CD4-positive, CD25-positive, alpha-beta regulatory T cell (primary cell): ENCODE results near the gene AGAP5. TPM values are rescaled to one million over a fixed set of nuclear protein-coding genes. Genes with fewer than 3 reads are reported as not detected.

Experiments
- ATAC-seq, 2 donors: fragments of 150-1000 bp; cut with Tn5 transposase; one replicate each; pipeline ENCODE4 v1.10.0; 2021; ENCODE audit warnings: low read depth in 2 of 2, moderate number of reproducible peaks in 2 of 2, moderate library complexity in 1 of 2
- DNase-seq, 3 donors: peaks; one replicate each; pipeline versions ENCODE4 v3.0.0 to v3.0.0-alpha.2; 2012 to 2022; ENCODE audit warnings: mixed read lengths in 1 of 3
- H3K27ac ChIP-seq: one replicate; pipeline ENCODE4 v1.7.0; 2013; ENCODE audit warnings: mild to moderate bottlenecking, low read length; ENCODE audit not compliant: insufficient read depth, poor library complexity, severe bottlenecking
- H3K27me3 ChIP-seq: one replicate; pipeline ENCODE4 v1.7.0; 2013; ENCODE audit warnings: low read length; ENCODE audit not compliant: control insufficient read depth, insufficient read depth
- H3K36me3 ChIP-seq: one replicate; pipeline ENCODE4 v1.7.0; 2013; ENCODE audit warnings: mild to moderate bottlenecking, low read length, moderate library complexity; ENCODE audit not compliant: control insufficient read depth, insufficient read depth
- H3K4me1 ChIP-seq: 2 replicates; pipeline ENCODE4 v1.7.0; 2013; ENCODE audit warnings: mild to moderate bottlenecking, low read length; ENCODE audit not compliant: insufficient read depth, control insufficient read depth, poor library complexity, severe bottlenecking
- H3K4me3 ChIP-seq: one replicate; pipeline ENCODE4 v1.7.0; 2013; ENCODE audit warnings: low read depth, mild to moderate bottlenecking, low read length, moderate library complexity
- H3K9me3 ChIP-seq, 2 experiments: 1 replicate in 1 of 2; 2 replicates in 1 of 2; pipeline ENCODE4 v1.7.0; 2013; ENCODE audit warnings: low read length in 2 of 2, mild to moderate bottlenecking in 1 of 2, moderate library complexity in 1 of 2; ENCODE audit not compliant: control insufficient read depth in 2 of 2
- H3K27ac Mint-ChIP-seq, 3 donors: one replicate each; pipeline ENCODE4 v1.8.0; 2020 to 2022; ENCODE audit warnings: mild to moderate bottlenecking in 3 of 3, mixed read lengths in 3 of 3, moderate library complexity in 2 of 3
- H3K27me3 Mint-ChIP-seq: one replicate; pipeline ENCODE4 v1.8.0; 2022; ENCODE audit warnings: mild to moderate bottlenecking, mixed read lengths
- H3K36me3 Mint-ChIP-seq: one replicate; pipeline ENCODE4 v1.8.0; 2020; ENCODE audit warnings: mixed read lengths
- H3K4me1 Mint-ChIP-seq, 4 donors: one replicate each; pipeline ENCODE4 v1.8.0; 2020 to 2022; ENCODE audit warnings: mixed read lengths in 4 of 4, mild to moderate bottlenecking in 1 of 4
- H3K4me3 Mint-ChIP-seq, 4 donors: one replicate each; pipeline ENCODE4 v1.8.0; 2020 to 2022; ENCODE audit warnings: mild to moderate bottlenecking in 4 of 4, mixed read lengths in 4 of 4, moderate library complexity in 3 of 4
- H3K9me3 Mint-ChIP-seq, 7 donors: one replicate each; pipeline ENCODE4 v1.8.0; 2020 to 2022; ENCODE audit warnings: mixed read lengths in 7 of 7, mild to moderate bottlenecking in 3 of 7, moderate library complexity in 2 of 7
- polyA plus RNA-seq, 4 donors: library from polyadenylated mRNA; unstranded; fragments of 300-500 nt; fragmentation: Illumina TruSeq; gene quantifications; one replicate each; pipeline ENCODE4 v1.2.3, GENCODE V29; 2021
- total RNA-seq: library from RNA; stranded (reverse); gene quantifications from one replicate; pipeline ENCODE4 v1.2.3, GENCODE V29; 2022

Gene AGAP5
- total and polyA plus RNA-seq, 5 donors from 2014 or later, result 0.07 to 9.8 (median 0.18) TPM; not detected in 2

- Mint-ChIP-seq H3K36me3 (no peaks in the 10 kb centered on the region), H3K27me3 (peaks cover 4% of the 10 kb centered on the region), H3K27ac (peak overlapping the region in 2 of 3 donors; percentile 9 to 32), H3K4me3 (peak overlapping the region in 3 of 4 donors; percentile 1 to 72 (median 20)), H3K9me3 (no peaks in the 10 kb centered on the region), H3K4me1 (peaks cover 0 to 10% (median 4%) of the 10 kb centered on the region in 4 donors)
- no peaks in the 10 kb centered on the region for H3K36me3 ChIP-seq
- peaks cover 12% of the 10 kb centered on the region for H3K4me1 ChIP-seq
- ATAC-seq, result no peak
- no peaks in the 10 kb centered on the region for H3K9me3 ChIP-seq
- H3K27ac ChIP-seq, result no peak overlapping the region
- no peak for DNase-seq
- no peak overlapping the region for H3K4me3 ChIP-seq
- H3K27me3 ChIP-seq, result no peaks in the 10 kb centered on the region
Observed at GRCh38 chr10:73648975-73649829, 48.7 kb downstream of the AGAP5 start.

- H3K36me3 ChIP-seq, result no peaks in the 10 kb centered on the region
- H3K4me3 Mint-ChIP-seq, result peak overlapping the region in 3 of 4 donors; percentile 55 to 74 (median 56)
- no peak overlapping the region for H3K4me3 ChIP-seq
- no peaks in the 10 kb centered on the region for H3K9me3 ChIP-seq
- H3K27ac ChIP-seq, result no peak overlapping the region
- H3K4me1 ChIP-seq, result peaks cover 21% of the 10 kb centered on the region
- H3K27me3 ChIP-seq, result no peaks in the 10 kb centered on the region
- DNase-seq (no peak), ATAC-seq (no peak)
- no peaks in the 10 kb centered on the region for H3K9me3 Mint-ChIP-seq
- H3K27ac Mint-ChIP-seq, result no peak overlapping the region
- H3K4me1 Mint-ChIP-seq, result peaks cover 0 to 17% (median 7%) of the 10 kb centered on the region in 4 donors
- H3K27me3 Mint-ChIP-seq, result no peaks in the 10 kb centered on the region
- no peaks in the 10 kb centered on the region for H3K36me3 Mint-ChIP-seq
Observed at GRCh38 chr10:73647875-73648651, 49.8 kb downstream of the AGAP5 start.

- peak in 1 of 3 donors; percentile 2 for DNase-seq
- Mint-ChIP-seq H3K36me3 (no peaks in the 10 kb centered on the region), H3K27ac (peak overlapping the region in 1 of 3 donors; percentile 36), H3K4me1 (peaks cover 0 to 17% (median 7%) of the 10 kb centered on the region in 4 donors), H3K9me3 (no peaks in the 10 kb centered on the region), H3K27me3 (no peaks in the 10 kb centered on the region), H3K4me3 (peak overlapping the region in 3 of 4 donors; percentile 55 to 64 (median 56))
- no peaks in the 10 kb centered on the region for H3K9me3 ChIP-seq
- H3K27me3 ChIP-seq, result no peaks in the 10 kb centered on the region
- H3K4me3 ChIP-seq, result no peak overlapping the region
- H3K36me3 ChIP-seq, result no peaks in the 10 kb centered on the region
- no peak for ATAC-seq
- no peak overlapping the region for H3K27ac ChIP-seq
- H3K4me1 ChIP-seq, result peaks cover 21% of the 10 kb centered on the region
Observed at GRCh38 chr10:73647211-73647874, 50.6 kb downstream of the AGAP5 start.

GRCh38 chr10:73646598-73647041 lies 51.3 kb downstream of the AGAP5 start:
- H3K36me3 ChIP-seq, result no peaks in the 10 kb centered on the region
- no peak for ATAC-seq
- H3K4me1 ChIP-seq, result peaks cover 21% of the 10 kb centered on the region
- H3K36me3 Mint-ChIP-seq, result no peaks in the 10 kb centered on the region
- peak overlapping the region in 2 of 4 donors; percentile 55 to 56 for H3K4me3 Mint-ChIP-seq
- no peaks in the 10 kb centered on the region for H3K9me3 Mint-ChIP-seq
- no peak for DNase-seq
- peaks cover 3% of the 10 kb centered on the region for H3K27me3 ChIP-seq
- H3K27ac Mint-ChIP-seq, result peak overlapping the region in 1 of 3 donors; percentile 56
- H3K4me3 ChIP-seq, result no peak overlapping the region
- no peaks in the 10 kb centered on the region for H3K27me3 Mint-ChIP-seq
- H3K4me1 Mint-ChIP-seq, result peaks cover 0 to 17% (median 7%) of the 10 kb centered on the region in 4 donors
- H3K27ac ChIP-seq, result no peak overlapping the region
- no peaks in the 10 kb centered on the region for H3K9me3 ChIP-seq

GRCh38 chr10:73645251-73645650 lies 52.7 kb downstream of the AGAP5 start:
- peaks cover 9% of the 10 kb centered on the region for H3K27me3 Mint-ChIP-seq
- Histone ChIP-seq H3K4me1 (peaks cover 21% of the 10 kb centered on the region), H3K9me3 (no peaks in the 10 kb centered on the region), H3K4me3 (no peak overlapping the region), H3K36me3 (no peaks in the 10 kb centered on the region), H3K27me3 (peaks cover 3% of the 10 kb centered on the region), H3K27ac (no peak overlapping the region)
- ATAC-seq (no peak), DNase-seq (no peak)
- peak overlapping the region in 1 of 3 donors; percentile 6 for H3K27ac Mint-ChIP-seq
- peak overlapping the region in 1 of 4 donors; percentile 15 for H3K4me3 Mint-ChIP-seq
- H3K36me3 Mint-ChIP-seq, result no peaks in the 10 kb centered on the region
- H3K9me3 Mint-ChIP-seq, result no peaks in the 10 kb centered on the region
- peaks cover 0 to 17% (median 7%) of the 10 kb centered on the region in 4 donors for H3K4me1 Mint-ChIP-seq

- Mint-ChIP-seq H3K9me3 (no peaks in the 10 kb centered on the region), H3K4me3 (no peak overlapping the region), H3K36me3 (no peaks in the 10 kb centered on the region), H3K27me3 (peaks cover 9% of the 10 kb centered on the region), H3K27ac (no peak overlapping the region), H3K4me1 (peaks cover 0 to 17% (median 7%) of the 10 kb centered on the region in 4 donors)
- Histone ChIP-seq H3K9me3 (no peaks in the 10 kb centered on the region), H3K27ac (no peak overlapping the region), H3K4me1 (peaks cover 21% of the 10 kb centered on the region), H3K27me3 (peaks cover 3% of the 10 kb centered on the region), H3K4me3 (no peak overlapping the region), H3K36me3 (no peaks in the 10 kb centered on the region)
- ATAC-seq (no peak), DNase-seq (no peak)
Observed at GRCh38 chr10:73644767-73645166, 53.1 kb downstream of the AGAP5 start.

- Mint-ChIP-seq H3K9me3 (no peaks in the 10 kb centered on the region), H3K4me3 (peak overlapping the region in 1 of 4 donors; percentile 26), H3K27ac (peak overlapping the region in 2 of 3 donors; percentile 17 to 20), H3K27me3 (peaks cover 9% of the 10 kb centered on the region), H3K4me1 (peaks cover 0 to 14% (median 6%) of the 10 kb centered on the region in 4 donors), H3K36me3 (no peaks in the 10 kb centered on the region)
- no peak overlapping the region for H3K27ac ChIP-seq
- H3K9me3 ChIP-seq, result no peaks in the 10 kb centered on the region
- no peaks in the 10 kb centered on the region for H3K36me3 ChIP-seq
- ATAC-seq (peak; percentile 63 to 67), DNase-seq (peak; percentile 38 to 69 (median 64))
- H3K27me3 ChIP-seq, result peaks cover 3% of the 10 kb centered on the region
- no peak overlapping the region for H3K4me3 ChIP-seq
- H3K4me1 ChIP-seq, result peaks cover 21% of the 10 kb centered on the region
Observed at GRCh38 chr10:73644015-73644743, 53.7 kb downstream of the AGAP5 start.
